Stromal cell of bone marrow (primary cell): ENCODE results near the gene MYRFL.
"Not testable (repeated sequence)": the region's sequence is repeated elsewhere in the genome, so short reads cannot be mapped to it uniquely, and the experiment has no call there.

Experiments used
- DNase-seq: peaks from one replicate; pipeline ENCODE4 v3.0.0-alpha.2; 2012; ENCODE audit warnings: low read depth

MYRFL gene

DNA sequence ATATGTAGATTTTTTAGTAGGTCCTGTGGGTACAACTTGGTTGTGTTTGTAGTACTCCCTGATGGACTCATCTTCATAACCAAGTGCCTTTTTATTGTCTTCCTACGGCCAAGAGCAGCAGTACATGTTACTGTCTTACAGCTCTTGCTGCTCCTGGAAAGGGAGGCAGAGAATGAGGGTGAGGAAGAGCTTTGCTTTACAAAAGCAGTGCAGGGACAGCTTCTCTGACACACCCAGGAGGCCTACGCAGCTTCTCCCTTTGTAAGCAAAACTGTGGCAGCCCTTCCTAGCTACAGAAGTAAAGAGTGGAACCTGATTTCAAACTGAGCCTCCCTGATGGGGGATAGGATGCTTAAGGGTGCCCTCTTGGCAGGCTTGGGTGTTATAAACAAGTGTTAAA lies 18.6 kb downstream of the MYRFL start:
- DNase-seq = no peak

DNA sequence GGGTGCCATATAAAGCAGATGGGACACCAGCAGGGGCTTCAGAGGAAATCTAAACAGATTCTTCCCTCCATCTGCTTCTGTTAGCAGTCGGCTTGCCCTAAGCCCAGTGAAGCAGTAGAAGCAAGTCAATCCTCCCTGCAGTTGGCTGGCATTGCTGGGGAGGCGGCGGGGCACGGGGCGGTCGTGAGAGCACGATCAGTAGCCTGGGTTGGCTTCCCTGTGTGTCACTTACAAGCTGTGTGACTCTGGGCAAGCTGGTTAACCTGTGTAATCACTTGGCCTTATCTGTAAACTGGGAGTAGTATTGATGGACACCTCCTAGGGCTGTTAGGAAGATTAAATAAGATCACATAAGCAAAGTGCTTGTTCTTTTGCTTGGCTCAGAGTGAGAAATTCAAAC lies 19.4 kb downstream of the MYRFL start:
- DNase-seq = no peak

DNA sequence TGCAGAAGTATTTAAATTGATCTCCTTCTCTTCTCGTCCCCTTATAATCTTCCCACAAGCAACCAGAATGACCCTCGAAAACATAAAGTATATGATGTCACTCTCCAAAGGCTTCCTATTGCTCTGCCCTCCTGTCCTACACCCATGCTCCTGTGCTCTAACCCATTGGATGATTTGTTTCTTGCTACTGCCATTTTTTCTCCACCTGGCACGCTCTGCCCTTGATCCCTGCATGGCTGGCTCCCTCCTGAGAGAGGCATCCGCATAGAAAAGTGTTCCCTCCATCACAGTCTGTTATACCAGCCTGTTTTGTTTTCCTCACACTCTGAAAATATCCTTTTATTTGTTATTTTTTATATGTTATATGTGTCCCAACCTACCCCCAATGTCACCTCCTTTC lies 19.8 kb downstream of the MYRFL start:
- DNase-seq = no peak

DNA sequence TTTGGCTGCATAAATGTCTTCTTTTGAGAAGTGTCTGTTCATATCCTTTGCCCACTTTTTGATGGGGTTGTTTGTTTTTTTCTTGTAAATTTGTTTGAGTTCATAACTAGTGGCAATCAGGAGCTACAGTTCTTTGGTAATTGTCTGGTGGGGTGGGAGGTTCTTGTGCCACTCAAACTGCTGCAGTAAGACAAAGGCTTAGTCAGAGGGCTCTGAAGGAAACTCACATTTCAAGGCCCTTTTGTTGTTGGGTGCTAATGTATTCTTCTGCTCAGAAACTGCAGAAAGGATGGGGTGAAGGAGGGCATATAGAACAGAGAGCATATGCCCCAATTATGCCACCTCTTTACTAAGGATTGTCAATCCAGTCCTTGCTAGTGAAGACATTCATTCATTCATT lies 21.9 kb downstream of the MYRFL start:
- DNase-seq = no peak

DNA sequence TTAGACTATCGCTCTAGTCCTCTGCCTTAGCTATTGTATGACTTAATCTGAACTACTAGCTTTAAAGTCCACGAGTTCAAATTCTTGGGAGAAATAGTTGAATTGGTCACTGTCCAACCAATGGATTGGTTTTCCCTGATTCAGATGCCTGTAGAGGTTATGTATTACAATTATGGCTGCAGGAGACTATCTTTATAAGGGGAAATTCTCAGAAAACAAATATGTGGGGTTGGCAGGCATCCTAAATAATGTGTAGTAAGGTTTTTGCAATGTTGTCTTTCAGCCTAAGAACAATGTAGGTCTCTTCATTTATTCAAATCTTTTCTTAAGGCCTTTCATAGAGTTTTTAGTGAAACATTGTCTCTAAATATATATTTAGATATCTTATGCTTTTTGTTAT lies 26.9 kb downstream of the MYRFL start:
- DNase-seq = peak; percentile 21

DNA sequence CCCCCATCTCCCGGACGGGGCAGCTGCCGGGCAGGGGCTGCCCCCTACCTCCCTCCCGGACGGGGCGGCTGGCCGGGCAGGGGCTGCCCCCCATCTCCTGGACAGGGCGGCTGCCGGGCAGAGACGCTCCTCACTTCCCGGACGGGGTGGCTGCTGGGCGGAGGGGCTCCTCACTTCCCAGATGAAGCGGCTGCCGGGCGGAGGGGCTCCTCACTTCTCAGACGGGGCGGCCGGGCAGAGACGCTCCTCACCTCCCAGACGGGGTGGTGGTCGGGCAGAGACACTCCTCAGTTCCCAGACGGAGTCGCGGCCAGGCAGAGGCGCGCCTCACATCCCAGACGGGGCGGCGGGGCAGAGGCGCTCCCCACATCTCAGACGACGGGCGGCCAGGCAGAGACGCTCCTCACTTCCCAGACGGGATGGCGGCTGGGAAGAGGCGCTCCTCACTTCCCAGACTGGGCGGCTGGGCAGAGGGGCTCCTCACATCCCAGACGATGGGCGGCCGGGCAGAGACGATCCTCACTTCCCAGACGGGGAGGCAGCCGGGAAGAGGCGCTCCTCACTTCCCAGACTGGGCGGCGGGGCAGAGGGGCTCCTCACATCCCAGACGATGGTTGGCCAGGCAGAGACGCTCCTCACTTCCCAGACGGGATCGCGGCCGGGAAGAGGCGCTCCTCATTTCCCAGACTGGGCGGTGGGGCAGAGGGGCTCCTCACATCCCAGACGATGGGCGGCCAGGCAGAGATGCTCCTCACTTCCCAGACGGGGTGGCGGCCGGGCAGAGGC lies 28.3 kb downstream of the MYRFL start:
- DNase-seq = not testable (repeated sequence)

DNA sequence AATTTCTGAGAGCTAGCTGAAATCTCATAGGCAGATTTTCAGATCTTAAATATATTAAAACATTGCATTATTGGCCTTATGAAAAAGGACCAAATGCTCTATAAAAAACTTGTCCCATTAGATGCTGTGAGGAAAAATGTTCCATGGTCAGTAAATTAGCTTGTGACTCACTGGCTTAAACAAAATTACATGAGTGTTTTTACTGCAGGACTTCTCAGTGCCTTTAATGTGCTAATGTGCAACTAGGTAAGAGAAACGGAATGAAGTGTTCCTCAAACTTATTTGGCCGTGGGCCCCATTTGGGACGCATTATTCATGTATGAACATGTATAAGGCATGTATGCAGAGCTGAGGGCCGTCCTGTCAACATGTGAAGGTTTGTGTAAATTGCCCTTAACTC lies 41.7 kb downstream of the MYRFL start:
- no peak for DNase-seq

DNA sequence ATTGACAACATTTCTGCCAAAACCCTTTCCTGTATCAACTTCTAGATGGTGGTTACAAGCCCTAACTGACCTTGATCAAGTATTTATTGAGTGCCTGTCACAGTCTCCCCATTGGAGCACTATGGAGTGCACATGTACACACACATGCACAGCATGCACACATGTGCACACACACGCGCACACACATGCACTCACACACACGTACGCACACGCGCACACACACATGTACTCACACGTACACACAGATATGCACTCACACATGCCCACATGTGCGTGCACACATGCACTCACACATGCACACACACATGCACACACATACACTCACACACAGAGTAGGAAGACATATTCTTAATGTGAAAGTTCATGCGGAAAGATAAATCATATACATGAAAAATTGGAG lies 43.7 kb downstream of the MYRFL start:
- no peak for DNase-seq

DNA sequence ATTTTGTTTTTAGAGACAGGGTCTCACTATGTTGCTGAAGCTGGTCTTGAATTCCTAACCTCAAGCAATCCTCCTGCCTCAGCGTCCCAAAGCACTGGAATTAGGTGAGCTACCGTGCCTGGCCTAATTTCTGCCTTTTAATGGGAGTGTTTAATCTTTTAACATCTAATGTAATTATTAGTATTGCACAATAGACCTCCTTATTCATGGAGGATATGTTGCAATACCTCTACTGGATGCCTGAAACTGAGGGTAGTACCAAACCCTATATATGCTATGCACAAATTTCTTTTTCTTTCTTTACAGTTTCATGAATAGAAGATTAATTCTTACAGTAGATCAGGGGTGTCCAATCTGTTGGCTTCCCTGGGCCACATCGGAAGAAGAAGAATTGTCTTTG lies 47.8 kb downstream of the MYRFL start:
- DNase-seq = no peak

DNA sequence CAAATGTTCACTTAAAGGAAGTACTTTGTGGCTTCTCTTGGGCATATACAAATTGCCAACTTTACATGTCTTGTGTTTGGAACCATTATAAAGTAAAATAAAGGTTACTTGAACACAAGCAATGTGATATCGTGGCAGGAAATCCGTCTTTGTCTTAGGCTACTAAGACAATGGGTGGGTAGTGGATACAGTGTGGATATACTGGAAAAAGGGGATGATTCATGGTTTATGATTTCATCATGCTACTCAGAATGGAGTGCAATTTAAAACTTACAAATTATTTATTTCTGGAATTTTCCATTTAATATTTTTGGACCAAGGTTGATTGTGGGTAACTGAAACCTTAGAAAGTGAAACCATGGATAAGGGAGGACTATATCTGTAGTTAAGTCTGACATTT lies 48.4 kb downstream of the MYRFL start:
- DNase-seq = no peak

DNA sequence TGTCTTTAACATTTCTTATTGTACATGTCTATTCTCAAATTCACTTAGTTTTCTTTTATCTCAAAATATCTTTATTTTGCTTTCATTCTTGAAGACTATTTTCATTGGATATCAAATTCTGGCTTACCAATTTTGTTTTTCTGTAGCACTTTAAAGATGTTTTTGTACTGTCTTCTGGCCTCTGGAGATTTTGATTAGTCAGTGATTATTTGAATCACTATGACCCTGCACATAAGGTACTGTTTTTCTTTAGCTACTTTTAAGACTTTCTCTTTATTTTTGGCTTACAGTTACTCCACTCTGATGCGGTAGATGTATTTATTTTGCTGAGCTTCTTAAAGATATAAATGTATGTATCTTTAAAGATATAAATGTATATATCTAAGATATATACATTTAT lies 49.6 kb downstream of the MYRFL start:
- DNase-seq = no peak

DNA sequence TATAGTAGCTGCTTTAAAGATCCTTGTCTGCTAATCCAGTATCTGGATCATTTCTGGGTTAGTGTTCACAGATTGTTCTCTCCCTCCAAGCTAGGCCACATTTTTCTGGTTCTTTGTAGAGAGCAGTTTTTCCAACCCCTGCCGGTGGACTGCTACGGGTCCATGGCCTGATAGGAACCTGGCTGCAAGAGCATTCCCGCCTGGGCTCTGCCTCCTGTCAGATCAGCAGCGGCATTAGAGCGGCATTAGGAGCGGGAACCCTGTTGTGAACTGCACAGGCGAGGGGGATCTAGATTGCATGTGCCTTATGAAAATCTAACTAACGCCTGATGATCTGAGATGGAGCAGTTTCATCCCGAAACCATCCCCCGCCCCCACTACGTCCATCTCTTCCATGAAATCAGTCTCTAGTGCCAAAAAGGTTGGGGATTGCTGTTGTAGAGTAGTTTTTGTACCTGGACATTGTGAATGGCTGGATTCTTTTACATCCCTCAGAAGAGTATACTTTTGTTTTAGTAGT lies 50.4 kb downstream of the MYRFL start:
- no peak for DNase-seq

DNA sequence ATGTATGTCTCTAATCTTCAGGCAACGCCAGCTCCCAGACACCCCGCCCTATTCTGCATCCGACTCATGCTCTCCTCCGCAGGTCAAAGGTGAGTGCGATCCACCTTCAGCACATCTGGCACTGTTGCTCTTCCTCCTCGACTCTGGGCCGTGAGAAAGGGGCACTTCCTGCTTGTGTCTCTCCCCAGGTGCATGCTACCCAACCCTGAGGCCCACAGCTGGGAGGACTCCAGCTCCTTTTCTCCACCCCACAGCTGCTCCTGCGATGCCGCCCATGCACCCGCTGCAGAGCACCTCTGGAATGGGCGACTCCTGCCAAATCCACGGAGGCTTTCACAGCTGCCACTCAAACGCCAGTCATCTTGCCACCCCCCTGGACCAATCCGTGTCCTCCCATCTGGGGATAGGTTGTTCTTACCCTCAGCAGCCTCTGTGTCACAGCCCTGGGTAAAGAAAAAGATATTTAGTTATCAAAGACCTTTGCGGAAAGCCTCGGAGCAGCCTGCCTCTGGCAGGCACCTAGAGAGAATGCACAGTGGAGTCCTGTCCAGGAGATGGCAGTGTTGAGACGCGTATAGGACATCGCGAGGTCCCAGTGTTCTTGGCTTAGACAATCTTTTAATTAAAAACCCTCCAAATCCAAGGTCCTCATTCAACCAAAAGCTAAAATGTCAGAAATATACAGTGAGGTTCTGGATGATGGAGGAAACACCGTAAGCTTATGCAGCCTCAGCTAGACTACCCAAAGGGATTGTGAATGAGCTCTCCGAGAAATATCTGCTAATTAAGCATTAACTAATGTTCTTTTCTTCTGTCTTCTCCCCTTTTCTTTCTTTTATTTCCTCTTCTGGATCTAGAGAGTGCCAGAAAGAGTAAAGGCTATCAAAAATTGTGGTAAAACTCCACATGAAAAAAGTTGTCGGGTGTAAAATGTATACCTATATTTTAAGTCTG lies 54.3 kb downstream of the MYRFL start:
- DNase-seq = peak; percentile 48

DNA sequence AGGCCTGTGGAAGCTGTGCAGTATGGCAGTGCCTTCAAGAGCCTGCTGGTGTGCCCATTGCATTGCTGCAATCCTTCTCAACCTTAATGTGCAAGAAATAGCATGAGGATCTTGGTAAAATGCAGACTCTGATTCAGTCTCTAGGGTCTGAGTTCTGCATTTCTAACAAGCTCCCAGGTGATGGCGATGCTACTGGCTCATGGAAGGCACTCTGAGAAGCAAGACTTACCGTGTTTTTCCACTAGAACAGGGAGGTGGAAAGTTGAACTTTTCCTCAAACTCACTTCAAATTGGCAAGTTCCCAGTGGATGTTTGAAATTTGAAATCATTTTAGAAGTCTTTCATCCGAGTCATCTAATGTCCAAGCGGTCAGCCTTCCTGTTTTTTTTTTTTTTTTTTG lies 55.5 kb downstream of the MYRFL start:
- peak; percentile 40 for DNase-seq

DNA sequence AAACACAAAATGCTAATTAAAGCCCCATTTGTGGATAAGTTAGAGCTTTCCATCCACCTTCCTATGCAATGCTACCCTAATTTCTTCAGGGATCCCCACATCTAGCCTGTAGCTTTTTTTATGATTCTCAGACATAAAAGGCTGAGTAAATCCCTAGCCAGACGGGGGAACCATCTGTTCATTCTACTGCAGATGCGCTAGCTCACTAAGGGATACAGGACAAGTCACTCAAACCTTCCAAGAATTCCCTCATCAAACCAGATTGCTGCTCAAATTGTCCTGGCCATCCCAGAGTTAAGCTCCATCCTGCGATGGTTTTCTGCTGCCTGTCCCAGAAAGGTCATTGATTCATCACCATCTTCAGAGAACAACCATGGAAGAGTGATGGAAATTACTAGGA lies 56.7 kb downstream of the MYRFL start:
- no peak for DNase-seq

DNA sequence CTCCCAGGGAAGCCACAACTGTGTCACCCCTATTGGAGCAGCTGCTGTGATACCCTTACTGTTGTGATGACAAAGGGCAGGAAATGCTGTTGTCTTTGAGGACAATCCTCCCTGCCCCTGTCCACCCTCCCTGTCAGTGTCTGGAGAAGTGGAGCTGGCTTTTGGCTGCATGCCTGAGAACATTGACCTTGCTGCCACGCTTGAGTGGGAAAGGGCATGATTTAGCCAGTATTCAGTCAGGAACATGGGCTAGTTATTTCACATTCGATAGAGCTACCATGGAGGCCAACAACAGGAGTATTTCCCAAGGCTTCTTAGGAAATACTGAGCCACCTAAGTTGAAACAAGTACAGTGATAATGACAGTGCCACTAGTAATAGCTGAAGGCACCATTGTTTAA lies 59.4 kb downstream of the MYRFL start:
- no peak for DNase-seq

DNA sequence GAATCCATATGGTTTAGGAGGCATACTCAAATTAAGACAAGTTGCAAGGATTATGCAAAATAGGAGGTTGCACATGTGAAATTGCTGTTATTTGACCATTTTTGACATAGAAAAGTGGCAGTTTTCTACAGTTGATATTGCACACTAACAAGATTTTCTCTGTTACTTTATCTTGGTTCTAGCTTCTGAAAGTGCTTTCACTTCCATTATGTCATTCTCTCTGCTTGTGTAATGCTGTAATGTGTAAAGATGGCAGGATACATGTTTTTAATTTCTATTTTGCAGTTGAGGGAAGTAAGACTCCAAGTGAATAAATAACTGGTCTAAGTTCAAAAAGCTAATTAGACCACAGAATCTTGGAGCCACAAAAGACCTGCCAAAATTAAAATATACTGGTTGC lies 60.6 kb downstream of the MYRFL start:
- no peak for DNase-seq

DNA sequence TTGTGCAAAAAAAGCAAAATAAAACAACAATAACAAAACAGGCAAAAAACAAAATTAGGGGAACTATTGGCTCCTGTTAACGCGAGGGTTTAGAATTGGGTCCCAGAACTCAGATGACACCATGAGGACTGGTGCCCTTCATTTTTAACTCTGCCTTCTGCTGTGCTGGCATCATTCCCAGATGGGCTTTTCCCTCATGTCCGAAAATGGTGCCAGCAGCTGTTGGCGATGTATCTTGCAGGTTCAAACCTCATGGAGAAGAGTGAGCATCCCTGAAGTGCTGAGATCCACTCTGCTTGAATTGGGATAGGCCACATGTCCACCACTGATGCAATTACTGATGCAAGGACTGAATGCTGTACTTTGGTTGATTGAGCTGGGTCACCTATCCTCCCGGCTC lies 61.1 kb downstream of the MYRFL start:
- no peak for DNase-seq

DNA sequence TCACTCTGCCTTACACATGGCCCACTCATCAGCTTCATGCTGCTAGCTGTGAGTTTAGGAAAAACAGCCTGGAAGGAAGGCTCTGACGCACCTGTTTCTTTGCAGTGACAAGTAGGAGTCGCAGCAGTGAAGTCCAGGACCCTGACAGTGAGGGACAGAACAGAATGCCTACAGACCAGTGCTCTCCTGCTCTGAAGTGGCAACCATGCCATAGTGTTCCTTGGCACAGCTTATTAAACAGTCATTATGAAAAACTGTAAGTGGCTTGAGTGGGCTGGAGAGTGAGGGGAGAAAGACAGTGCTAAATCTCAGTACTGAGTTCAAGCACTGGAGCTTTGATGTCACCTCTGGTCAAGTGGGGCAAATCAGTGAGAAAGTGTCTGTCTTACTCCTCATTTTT lies 61.7 kb downstream of the MYRFL start:
- no peak for DNase-seq

DNA sequence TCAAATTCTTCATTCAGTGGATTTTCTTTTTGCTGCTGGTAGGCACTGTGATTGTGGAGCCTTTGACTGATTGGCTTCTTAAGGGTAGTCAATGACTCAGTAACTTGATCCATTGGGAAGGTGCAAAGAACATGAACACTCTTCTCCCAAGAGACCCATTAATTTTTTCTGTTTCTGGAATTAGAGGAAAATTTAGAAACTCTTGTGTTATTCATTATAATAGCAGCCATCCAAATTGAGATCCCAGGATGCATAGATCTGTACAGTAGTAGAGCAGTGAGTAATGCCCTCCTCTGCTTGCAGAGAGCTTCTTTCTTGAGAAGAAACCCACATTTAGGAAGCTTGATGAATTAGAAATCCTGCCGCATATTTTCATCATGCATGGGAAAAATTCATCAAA lies 63.9 kb downstream of the MYRFL start:
- no peak for DNase-seq

DNA sequence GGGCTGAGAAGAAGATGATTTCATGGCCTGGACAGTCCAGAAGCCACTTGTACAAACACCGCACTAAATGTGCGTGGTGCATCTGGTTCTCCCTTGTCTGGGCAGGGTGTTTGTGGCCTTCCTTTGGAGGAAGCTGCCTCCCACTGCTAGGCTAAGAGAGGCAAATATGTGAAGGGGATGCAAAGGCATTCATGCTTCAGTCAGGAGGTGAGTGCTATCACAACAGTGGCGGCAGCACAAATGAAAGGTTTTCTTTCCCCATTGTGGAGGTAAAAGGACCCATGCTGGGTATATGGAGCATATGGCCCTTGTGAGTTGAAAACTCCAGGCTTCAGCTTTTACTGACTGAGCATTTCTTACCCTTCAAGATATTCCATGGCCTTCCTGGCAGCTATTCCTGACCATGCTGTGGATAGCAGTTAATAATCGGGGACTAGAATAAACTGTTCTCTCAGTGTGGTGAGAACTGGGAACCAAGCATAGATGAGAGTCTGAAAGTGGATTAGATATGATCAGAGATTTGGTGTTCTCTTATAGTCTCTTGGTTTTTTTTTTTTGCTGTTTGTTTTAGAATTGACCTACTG lies 69.9 kb downstream of the MYRFL start:
- DNase-seq = no peak

DNA sequence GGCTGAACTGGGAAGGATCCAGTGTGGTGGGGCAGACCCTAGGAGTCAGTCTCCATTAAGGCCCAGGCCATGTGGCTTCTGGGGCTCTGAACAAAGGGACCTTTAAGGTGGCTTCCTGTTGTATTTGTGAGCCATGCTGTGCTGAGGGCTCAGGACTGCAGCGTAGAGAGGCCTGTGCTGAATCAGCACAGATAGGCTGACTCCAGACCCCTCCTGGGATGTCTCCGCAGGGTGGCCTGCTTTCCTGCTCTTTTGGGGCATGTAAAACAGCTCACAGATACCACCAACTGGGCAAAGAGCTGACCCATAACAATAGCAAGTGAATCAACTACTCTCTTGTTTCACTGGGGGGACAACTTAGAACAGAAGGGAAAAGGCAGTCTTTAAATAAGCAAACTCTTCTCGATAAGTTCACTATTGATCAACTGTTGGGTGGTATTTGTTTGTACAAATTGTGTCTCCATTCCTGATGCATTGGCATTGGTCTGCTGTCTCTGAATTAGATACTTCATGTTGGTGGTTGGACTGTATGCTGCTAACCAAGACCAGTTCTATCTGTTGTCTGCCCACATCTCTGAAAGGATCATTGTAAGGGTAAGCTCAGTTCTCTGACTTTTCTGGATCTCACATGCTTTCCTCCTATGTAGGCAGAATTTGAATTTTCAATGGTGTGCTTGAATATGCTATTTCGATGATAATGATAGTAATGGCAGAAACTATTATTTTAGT lies 71.8 kb downstream of the MYRFL start:
- DNase-seq = no peak
